Urinary bladder (tissue), 4 donors: Measurements from ENCODE around the gene ABHD8. TPM values are rescaled to one million over a fixed set of nuclear protein-coding genes. Genes with fewer than 3 reads are reported as not detected.
A peak's percentile ranks its signal among the peaks of the same experiment; 100 is the strongest.
"Not testable (repeated sequence)": the region's sequence is repeated elsewhere in the genome, so short reads cannot be mapped to it uniquely, and the experiment has no call there.

Source experiments
- DNase-seq: peaks from one replicate; pipeline ENCODE4 v3.0.0-alpha.2; 2015; ENCODE audit errors: extremely low spot score
- H3K27ac ChIP-seq: one replicate; pipeline ENCODE4 v1.5.1; 2013; ENCODE audit warnings: low read depth, mild to moderate bottlenecking, moderate library complexity
- H3K36me3 ChIP-seq: one replicate; pipeline ENCODE4 v1.6.1; 2013; ENCODE audit warnings: mild to moderate bottlenecking, moderate library complexity; ENCODE audit not compliant: insufficient read depth
- H3K4me1 ChIP-seq: one replicate; pipeline ENCODE4 v1.6.1; 2013; ENCODE audit warnings: mild to moderate bottlenecking, moderate library complexity; ENCODE audit not compliant: insufficient read depth
- H3K4me3 ChIP-seq: one replicate; pipeline ENCODE4 v1.5.1; 2013; ENCODE audit warnings: low read depth, low read length
- WGBS: extraction: QIAGEN DNeasy Blood & Tissue Kit; methylation state at CpG from one replicate; pipeline ENCODE4 v1.1.7; 2013; 5-methylcytosine and 5-hydroxymethylcytosine counted together
- polyA plus RNA-seq: library from polyadenylated mRNA; stranded (reverse); fragments of 200-250 nt; gene quantifications from one replicate; pipeline ENCODE4 v1.2.3, GENCODE V29; 2013
- total RNA-seq: library from RNA; depleted of rRNA; stranded (reverse); fragments of >200 nt; gene quantifications from one replicate; pipeline ENCODE4 v1.2.3, GENCODE V29; 2014
- donor health status: healthy with polysubstance abuse.
- donor health status: healthy.

Gene ABHD8
- total and polyA plus RNA-seq, 2 donors, result 6.8 to 20.0 TPM

DNA sequence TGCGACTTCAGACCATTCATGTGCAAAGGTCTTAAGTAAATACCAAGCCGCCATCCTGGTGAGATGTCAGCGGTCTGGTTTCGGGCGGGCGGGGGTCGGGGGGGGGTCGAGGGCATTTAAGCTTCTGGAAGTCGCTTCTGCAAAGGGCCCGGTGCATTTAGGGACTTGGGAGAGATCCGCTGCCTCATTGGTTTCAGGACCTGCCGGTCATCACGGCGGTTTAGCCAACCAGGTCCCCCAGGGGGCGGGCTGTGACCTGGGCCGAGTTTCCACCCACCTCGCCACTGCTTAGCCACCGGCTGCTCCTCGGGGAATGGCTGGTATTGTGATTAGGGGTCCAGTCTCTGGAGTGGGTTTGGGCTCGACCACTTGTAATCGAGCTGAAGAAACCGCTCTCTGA lies 13.7 kb downstream of the ABHD8 start:
- H3K27ac ChIP-seq, result no peak overlapping the region
- DNase-seq, result no peak
- 12% methylated on average over 22 of the region's 22 CpGs for WGBS
- no peak overlapping the region for H3K4me3 ChIP-seq
- no peaks in the 10 kb centered on the region for H3K4me1 ChIP-seq
- no peaks in the 10 kb centered on the region for H3K36me3 ChIP-seq

DNA sequence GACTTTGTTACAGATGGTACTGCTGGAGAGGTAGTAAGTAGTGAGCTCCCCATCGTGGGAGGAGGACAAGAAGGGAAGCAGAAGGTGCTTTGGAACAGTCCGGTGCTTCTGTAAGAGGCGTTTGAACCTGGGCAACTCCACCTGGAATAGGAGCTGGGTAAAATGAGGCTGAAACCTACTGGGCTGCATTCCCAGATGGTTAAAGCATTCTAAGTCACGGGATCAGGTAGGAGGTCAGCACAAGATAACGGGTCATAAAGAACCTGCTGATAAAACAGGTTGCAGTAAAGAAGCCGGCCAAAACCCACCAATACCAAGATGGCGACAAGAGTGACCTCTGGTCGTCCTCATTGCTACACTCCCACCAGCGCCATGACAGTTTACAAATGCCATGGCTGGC lies 16.5 kb downstream of the ABHD8 start:
- Histone ChIP-seq H3K4me1 (no peaks in the 10 kb centered on the region), H3K4me3 (no peak overlapping the region), H3K36me3 (no peaks in the 10 kb centered on the region), H3K27ac (no peak overlapping the region)
- DNase-seq, result no peak
- WGBS, result 89% methylated on average over 9 of the region's 9 CpGs

DNA sequence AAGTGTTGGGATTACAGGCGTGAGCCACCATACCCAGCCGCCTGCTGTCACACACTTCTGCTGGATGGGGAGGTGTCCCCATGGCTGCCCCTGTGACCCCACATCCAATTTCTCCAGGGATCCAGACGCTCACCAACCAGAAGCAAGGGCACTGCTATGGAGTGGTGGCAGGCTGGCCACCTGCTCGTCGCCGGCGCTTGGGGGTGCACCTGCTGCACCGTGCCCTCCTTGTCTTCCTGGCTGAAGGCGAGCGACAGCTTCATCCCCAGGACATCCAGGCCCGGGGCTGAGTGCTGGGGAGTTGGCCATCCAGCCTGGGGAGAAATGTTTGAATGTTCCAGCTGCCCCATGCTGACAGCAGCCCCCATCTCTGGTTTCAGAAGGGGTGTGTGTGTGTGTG lies 17.0 kb downstream of the ABHD8 start:
- Histone ChIP-seq H3K36me3 (no peaks in the 10 kb centered on the region), H3K4me1 (no peaks in the 10 kb centered on the region), H3K4me3 (no peak overlapping the region), H3K27ac (no peak overlapping the region)
- no peak for DNase-seq
- 94% methylated on average over 11 of the region's 11 CpGs for WGBS

DNA sequence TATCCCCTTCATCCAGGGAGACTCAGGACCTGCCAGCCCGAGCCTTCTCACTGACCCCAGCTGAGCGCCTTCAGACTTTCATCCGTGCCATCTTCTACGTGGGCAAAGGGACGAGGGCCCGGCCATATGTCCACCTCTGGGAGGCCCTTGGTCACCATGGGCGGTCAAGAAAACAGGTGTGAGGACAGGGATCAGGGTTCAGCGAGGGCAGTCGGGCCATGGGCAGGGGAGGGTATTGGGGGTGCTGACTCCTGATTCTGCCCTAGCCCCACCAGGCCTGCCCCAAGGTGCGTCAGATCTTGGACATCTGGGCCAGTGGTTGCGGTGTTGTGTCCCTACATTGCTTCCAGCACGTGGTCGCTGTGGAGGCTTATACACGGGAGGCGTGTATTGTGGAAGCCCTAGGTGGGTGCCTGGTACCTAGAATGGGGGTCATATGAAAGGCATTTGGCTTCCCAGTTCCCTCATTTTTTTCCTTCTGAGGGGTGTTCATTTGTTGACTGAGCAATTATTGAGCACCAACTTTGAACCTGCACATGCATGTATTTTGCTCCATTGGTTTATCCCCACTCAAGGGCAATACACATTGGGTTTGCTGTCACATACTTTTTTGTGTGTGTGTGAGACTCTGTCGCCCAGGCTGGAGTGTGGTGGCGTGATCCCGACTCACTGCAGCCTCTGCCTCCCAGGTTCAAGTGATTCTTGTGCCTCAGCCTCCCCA lies 17.6 kb downstream of the ABHD8 start:
- Histone ChIP-seq H3K27ac (no peak overlapping the region), H3K4me1 (no peaks in the 10 kb centered on the region), H3K4me3 (no peak overlapping the region), H3K36me3 (no peaks in the 10 kb centered on the region)
- DNase-seq, result no peak
- WGBS, result 92% methylated on average over 18 of the region's 18 CpGs

DNA sequence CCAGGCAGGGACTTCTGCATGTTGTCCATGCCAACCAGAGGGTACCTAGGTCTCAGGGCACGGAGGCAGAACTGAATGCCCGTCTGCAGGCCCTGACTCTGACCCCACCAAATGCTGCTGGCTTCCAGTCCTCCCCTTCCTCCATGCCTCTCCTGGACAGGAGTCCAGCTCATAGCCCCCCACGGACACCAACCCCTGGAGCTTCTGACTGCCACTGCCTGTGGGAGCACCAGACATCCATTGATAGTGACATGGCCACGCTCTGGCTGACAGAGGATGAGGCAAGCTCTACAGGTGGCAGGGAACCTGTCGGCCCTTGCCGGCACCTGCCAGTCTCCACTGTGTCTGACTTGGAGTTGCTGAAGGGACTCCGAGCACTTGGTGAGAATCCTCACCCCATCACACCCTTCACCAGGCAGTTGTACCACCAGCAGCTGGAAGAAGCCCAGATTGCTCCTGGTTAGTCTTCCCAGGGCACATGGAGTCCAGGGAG lies 19.7 kb downstream of the ABHD8 start:
- no peak overlapping the region for H3K4me3 ChIP-seq
- no peaks in the 10 kb centered on the region for H3K36me3 ChIP-seq
- no peak overlapping the region for H3K27ac ChIP-seq
- 91% methylated on average over 7 of the region's 7 CpGs for WGBS
- no peak for DNase-seq
- no peaks in the 10 kb centered on the region for H3K4me1 ChIP-seq

DNA sequence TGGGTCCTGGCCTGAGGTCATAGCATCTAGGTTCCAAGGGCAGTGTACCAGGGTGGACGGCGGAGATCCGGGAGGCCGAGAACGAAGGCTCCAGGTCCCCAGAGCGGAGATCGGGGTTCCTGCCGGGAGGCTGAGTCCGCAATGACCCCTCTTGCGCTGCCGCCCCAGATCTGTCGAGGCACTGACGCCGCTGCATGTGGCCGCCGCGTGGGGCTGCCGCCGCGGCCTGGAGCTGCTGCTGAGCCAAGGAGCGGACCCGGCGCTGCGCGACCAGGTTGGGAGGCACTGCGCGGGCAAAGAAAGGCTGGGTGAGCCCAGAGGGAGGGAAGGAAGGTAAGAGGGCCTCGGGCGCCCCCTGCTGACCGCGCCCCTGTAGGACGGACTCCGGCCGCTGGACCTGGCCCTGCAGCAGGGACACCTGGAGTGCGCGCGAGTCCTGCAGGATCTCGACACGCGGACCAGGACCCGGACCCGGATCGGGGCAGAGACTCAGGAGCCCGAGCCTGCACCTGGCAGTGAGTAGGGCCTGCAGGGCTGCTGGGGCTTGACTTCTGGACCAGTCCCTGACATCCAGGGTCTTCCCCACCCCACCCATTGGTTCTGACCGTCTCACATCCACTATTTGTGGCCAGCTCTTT lies 20.6 kb downstream of the ABHD8 start:
- peak overlapping the region; percentile 6 for H3K4me3 ChIP-seq
- no peaks in the 10 kb centered on the region for H3K36me3 ChIP-seq
- H3K27ac ChIP-seq, result no peak overlapping the region
- no peak for DNase-seq
- no peaks in the 10 kb centered on the region for H3K4me1 ChIP-seq
- 2% methylated on average over 45 of the region's 45 CpGs for whole genome bisulfite sequencing

DNA sequence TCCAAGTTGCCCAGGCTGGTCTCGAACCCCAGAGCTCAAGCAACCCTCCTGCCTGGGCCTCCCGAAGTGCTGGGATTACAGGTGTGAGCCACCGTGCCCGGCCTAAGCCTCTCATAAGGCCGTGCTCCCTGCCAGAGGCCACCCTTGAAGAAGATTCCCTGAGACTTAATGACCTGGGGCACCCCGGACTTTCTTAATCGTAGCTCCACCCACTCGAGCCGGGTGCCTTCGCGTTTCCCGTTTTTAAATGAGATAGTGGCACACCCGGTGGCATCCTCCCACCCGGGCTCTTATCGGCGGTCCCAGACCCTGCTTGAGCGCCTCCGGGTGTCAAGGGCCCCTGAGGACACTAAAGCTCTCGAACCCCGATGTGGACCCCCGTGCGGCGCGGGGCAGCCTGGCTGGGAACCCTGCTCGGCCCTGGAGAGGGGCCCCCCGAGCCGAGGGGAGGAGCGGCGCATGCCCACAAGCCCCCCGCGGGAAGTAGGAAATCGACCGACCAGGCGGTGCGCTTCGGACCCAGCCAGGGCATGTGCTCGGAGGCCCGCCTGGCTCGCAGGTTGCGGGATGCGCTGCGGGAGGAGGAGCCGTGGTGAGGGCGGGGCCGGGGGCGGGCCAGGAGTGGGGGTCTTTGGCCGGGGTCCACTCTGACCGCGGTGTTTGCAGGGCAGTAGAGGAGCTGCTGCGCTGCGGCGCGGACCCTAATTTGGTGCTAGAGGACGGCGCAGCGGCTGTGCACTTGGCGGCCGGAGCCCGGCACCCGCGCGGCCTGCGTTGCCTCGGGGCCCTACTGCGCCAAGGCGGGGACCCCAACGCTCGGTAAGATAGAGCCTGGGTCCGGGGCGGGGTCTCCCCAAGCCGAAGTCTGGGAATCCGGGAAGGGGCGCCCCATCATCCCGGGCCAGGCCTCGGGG lies 21.6 kb downstream of the ABHD8 start, which contains the start of gene ANKLE1:
TSS of gene ANKLE1 (plus strand) at position 511 of the 914 bp plus-strand sequence. CDS start at position 531, 20 bp downstream.
- H3K27ac ChIP-seq, result no peak within 1 kb of the TSS
- DNase-seq, result no peak
- WGBS, result 6% methylated on average over 75 of the region's 75 CpGs
- H3K4me1 ChIP-seq, result no peaks in the 10 kb centered on the region
- H3K4me3 ChIP-seq, result peak within 1 kb of the TSS; percentile 6
- H3K36me3 ChIP-seq, result no peaks in the 10 kb centered on the region

DNA sequence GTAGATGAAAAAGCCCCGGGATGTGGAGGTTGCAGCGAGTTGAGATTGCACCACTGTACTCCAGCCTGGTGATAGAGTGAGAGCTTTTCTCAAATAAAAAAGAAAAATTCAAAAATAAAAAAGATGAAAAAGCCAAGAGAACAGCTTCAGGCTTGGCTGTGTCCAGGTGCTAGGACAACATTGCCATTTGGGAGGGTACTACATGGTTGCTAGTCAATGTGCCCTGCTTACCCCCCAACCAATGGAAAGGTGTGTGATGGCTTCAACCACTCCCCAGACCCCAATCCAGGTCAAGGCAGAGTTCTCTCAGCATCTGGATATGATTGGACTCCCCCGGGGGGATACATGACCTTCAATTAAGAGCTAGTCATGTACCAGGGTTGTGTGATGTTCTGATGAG lies 23.8 kb downstream of the ABHD8 start:
- no peaks in the 10 kb centered on the region for H3K36me3 ChIP-seq
- no peaks in the 10 kb centered on the region for H3K4me1 ChIP-seq
- H3K27ac ChIP-seq, result no peak overlapping the region
- no peak overlapping the region for H3K4me3 ChIP-seq
- WGBS, result 94% methylated on average over 3 of the region's 3 CpGs
- DNase-seq, result no peak

DNA sequence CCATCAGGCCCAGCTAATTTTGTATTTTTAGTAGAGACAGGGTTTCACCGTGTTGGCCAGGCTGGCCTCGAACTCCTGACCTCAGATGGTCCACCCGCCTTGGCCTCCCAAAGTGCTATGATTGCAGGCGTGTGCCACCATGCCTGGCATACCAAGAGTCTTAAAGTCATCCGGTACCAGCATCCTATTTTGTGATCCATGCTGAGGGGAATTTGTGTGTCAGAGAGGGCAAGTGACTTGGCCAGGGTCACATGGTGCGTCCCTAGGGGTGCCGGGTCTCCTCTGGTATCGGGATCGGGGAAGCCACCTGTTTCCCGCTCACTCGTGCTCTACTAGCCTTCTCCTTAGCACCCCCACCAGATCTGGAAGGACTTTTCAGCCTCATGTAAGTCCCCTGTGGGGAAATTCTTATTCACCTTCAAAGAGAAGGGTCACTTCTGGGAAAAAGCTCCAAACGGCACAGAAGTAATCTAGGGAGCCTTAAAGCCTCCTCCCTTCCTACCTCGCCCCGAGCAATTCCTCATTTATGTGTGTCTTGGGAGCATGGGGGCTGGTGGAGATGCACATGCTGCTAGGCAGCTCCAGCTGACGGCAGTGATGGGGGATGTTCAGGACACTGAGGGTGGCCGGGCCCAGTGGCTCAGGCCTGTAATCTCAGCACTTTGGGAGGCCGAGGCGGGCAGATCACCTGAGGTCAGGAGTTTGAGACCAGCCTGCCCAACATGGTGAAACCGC lies 27.6 kb downstream of the ABHD8 start:
- no peaks in the 10 kb centered on the region for H3K4me1 ChIP-seq
- no peak overlapping the region for H3K27ac ChIP-seq
- H3K4me3 ChIP-seq, result no peak overlapping the region
- H3K36me3 ChIP-seq, result peaks cover 3% of the 10 kb centered on the region
- WGBS, result 89% methylated on average over 19 of the region's 19 CpGs
- DNase-seq, result no peak

DNA sequence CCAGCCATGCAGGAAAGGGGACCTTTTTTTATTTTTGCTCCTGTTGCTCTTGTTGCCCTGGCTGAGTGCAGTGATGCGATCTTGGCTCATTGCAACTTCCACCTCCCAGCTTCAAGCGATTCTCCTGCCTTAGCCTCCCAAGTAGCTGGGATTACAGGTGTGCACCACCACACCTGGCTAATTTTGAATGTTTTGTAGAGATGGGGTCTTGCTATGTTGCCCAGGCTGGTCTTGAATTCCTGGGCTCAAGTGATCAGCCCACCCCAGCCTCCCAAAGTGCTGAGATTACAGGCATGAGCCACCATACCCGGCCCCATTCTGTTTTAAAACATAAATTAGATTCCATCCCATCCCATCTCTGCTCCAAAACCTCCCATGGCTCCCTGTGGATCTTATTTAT lies 28.3 kb downstream of the ABHD8 start:
- WGBS, result 98% methylated on average over 3 of the region's 3 CpGs
- H3K4me1 ChIP-seq, H3K36me3 ChIP-seq, H3K27ac ChIP-seq, H3K4me3 ChIP-seq, DNase-seq: not testable (repeated sequence)

DNA sequence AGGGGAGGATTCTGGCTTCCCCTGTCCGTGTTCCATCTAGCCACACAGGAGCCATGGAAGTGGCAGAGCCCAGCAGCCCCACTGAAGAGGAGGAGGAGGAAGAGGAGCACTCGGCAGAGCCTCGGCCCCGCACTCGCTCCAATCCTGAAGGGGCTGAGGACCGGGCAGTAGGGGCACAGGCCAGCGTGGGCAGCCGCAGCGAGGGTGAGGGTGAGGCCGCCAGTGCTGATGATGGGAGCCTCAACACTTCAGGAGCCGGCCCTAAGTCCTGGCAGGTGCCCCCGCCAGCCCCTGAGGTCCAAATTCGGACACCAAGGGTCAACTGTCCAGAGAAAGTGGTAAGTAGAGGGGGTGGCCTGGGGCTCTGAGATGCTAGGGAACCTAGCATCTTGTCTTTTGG lies 34.5 kb downstream of the ABHD8 start:
- Histone ChIP-seq H3K4me1 (peaks cover 2% of the 10 kb centered on the region), H3K27ac (no peak overlapping the region), H3K4me3 (no peak overlapping the region), H3K36me3 (no peaks in the 10 kb centered on the region)
- 96% methylated on average over 13 of the region's 13 CpGs for WGBS
- DNase-seq, result no peak

DNA sequence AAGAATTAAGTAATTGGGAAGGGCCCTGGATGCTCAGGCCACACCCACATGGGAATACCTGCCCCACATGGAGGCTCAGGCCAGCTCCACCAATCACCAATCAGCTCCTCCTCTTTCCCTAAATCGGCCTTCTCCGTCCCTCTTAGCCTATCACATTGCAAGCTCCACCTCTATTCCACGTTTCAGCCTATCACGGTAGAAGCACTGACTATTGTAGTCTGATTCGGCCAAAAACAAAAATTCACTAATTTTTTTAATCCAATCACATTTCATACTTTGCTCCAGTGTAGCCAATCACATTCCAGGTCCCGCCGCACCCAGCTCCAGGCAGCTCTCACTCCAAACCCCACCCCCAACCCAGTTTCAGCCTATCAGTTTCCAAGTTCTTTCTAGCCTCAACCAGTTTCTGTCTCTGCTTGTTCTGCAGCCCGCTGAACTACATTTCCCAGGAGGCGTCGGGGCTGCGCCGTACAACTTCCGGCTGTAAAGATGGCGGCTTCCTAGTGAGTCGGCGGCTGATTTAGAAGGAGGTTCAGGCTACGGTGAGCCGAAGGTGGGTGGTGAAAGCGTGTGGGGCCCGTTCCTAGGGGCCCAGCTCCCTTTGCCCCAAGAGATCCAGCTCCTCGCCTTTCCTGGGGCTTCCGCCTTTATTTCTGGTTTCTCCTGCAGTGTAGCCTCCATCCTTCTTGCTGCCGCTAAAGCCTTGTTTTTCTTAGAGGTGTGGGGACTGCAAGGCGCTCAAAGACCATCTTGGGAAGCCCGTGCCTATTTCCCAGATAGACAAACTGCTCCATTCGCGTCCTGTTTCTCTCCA lies 36.0 kb downstream of the ABHD8 start, which contains the start of gene BABAM1:
TSS of gene BABAM1 (plus strand) at position 469 of the 814 bp plus-strand sequence. CDS start 1,364 bp downstream, outside the sequence.
- Histone ChIP-seq H3K36me3 (no peaks in the 10 kb centered on the region), H3K4me1 (peaks cover 2% of the 10 kb centered on the region), H3K4me3 (peak within 1 kb of the TSS; percentile 61), H3K27ac (no peak within 1 kb of the TSS)
- WGBS, result under 1% methylated on average over 27 of the region's 27 CpGs
- peak; percentile 99 for DNase-seq
